Adipose tissue (tissue), 3 donors: ENCODE data around the gene SFMBT2. TPM values are rescaled to one million over a fixed set of nuclear protein-coding genes. Genes with fewer than 3 reads are reported as not detected.

Source experiments
- H3K27ac ChIP-seq: one replicate; pipeline ENCODE4 v1.5.1; 2013; ENCODE audit warnings: low read depth, low read length
- WGBS, 3 donors: extraction: QIAGEN DNeasy Blood & Tissue Kit; methylation state at CpG; one replicate each; pipeline ENCODE4 v1.1.7; 2013; 5-methylcytosine and 5-hydroxymethylcytosine counted together
- polyA plus RNA-seq, 3 donors: library from polyadenylated mRNA; stranded (reverse); fragments of 200-250 nt; gene quantifications; one replicate each; pipeline ENCODE4 v1.2.3, GENCODE V29; 2013
- donor health status: healthy with polysubstance abuse.
- donor health status: Bipolar disorder and iron deficiency.
- donor health status: healthy.

Gene SFMBT2
- polyA plus RNA-seq, 3 donors: 0.67 to 2.2 (median 1.4) TPM

DNA sequence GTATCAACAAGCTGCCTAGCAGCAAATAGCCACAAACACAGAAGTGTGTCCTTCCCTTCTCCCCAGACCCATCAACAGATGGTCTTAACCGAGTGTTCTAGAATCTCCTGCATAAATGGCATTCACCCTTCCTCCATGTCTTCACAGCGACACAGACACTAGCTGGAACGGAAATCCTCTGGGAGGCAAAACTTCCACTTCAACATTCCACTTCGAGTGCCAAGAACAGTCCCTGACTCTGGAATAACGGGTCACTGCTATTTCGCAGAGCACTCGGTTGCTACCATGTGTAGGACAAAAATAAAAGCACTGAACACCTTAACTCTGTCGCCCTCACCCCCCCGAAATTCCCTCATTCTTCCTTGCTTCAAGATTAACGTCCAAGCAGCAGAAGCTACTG, 65.1 kb downstream of the SFMBT2 start:
- no peak overlapping the region for H3K27ac ChIP-seq

DNA sequence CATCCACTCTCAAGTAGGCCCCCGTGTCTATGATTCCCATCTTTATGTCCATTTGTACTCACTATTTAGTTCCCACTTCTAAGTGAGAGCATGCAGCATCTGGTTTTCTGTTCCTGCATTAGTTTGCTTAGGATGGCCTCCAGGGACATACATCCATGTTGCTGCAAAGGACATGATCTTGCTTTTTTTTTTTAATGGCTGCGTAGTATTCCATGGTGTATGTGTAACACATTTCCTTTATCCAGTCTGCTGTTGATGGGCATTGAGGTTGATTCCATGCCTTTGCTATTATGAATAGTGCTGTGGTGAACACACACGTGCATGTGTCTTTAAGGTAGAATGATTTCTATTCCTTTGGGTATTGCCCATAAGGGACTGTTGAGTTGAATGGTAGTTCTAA, 67.8 kb downstream of the SFMBT2 start:
- H3K27ac ChIP-seq: no peak overlapping the region
- WGBS, 3 donors: 91 to 95% (median 93%) methylated on average over 3 of the region's 3 CpGs

More for the DNA sequence above, 65.1 kb downstream of the SFMBT2 start:
- 59 to 75% (median 68%) methylated on average over 10 of the region's 10 CpGs for WGBS, 3 donors

DNA sequence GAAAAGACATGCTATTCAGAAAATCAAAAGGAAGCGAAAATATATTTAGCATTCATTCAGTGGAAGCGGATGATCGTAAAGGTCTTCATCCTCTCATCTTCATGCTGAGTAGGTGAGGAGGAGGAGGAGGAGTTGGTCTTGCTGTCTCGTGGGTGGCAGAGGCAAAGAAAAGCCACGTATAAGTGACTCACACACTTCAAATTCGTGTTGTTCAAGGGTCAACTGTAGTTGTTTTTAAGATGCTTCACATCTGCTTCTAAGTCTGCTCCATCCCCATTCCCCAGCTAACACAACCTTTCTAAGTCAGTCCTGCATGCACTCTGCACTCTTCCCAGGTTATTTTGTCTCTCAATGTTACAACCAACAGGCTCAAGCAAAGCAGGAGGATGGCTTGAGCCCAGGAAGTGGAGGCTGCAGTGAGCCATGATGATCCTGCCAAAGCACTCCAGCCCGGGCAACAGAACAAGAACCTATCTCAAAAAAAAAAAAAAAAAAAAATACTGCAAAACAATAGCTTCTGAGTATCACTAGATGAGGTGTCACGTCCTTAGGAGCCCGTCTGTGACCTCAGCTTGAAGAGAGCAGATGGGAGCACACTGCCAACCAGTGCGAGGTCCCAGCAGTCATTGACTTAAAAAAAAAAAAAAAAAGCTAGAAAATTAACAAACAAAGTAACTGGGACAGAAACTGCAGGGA, 70.5 kb downstream of the SFMBT2 start:
- 71 to 74% (median 74%) methylated on average over 10 of the region's 10 CpGs for WGBS, 3 donors
- no peak overlapping the region for H3K27ac ChIP-seq

DNA sequence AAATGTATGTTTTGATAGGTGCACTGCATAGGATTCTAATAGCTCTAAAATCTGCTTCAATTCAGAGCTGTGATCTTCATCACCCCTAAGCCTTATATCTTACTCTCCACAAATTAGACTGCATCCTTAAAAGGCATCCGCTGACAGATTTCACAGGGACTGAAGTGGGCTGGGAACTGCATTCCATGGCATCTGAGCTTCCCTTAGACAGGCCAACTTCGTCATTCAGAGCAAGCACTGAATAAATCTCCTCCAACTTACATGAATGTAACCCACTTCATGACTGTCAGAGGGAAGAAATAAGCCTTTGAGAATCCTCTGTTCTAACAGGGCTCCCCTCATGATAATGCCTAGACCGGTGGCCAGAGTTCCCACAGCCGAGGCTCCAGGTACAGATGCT, 71.3 kb downstream of the SFMBT2 start:
- 87 to 90% (median 87%) methylated on average over 4 of the region's 4 CpGs for WGBS, 3 donors
- no peak overlapping the region for H3K27ac ChIP-seq

DNA sequence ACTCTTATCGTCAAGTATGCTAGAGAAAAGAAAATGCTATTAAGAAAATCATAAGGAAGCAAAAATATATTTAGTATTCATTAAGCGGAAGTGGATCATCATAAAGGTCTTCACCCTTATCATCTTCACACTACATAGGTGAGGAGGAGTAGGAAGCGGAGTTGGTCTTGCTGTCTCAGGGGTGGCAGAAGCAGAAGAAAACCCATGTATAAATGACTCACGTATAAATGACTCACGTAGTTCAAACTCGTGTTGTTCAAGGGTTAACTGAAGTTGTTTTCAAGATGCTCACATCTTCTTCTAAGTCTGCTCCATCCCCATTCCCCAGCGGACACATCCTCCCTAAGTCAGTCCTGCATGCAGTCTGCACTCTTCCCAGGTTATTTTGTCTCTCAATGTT, 72.4 kb downstream of the SFMBT2 start:
- H3K27ac ChIP-seq: no peak overlapping the region
- 92 to 97% (median 97%) methylated on average over 7 of the region's 7 CpGs for WGBS, 3 donors

DNA sequence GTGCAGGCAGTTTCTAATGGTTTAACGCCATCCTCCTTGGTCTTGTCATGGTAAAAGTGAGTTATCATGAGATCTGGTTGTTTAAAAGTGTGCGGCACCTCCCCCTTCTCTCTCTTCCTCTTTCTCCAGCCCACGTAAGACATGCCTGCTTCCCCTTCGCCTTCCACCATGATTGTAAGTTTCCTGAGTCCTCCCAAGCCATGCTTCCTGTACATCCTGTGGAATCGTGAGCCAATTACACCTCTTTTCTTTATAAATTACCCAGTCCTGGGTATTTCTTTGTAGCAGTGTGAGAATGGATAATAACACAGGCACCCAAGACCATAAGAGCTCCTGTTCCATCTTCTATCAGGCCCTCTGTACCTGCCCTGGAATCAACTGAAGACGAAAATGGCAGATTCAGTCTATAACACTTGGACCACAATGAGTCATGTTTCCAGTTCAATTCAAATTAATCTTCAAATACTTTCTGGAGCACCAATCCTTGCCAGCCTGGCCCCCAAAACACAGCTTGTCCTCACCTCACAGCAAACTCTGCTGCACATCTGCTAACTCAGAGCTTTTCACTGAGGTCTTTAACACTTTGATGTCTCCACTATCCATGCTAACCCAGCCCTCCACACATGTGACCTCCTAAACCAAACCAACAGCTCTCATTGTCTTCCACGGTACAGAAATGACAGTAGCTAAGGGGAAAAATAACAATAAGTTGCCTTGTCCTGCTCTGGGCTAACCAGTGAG, 73.2 kb downstream of the SFMBT2 start:
- no peak overlapping the region for H3K27ac ChIP-seq
- WGBS, 3 donors: 50 to 76% (median 52%) methylated on average over 7 of the region's 7 CpGs

DNA sequence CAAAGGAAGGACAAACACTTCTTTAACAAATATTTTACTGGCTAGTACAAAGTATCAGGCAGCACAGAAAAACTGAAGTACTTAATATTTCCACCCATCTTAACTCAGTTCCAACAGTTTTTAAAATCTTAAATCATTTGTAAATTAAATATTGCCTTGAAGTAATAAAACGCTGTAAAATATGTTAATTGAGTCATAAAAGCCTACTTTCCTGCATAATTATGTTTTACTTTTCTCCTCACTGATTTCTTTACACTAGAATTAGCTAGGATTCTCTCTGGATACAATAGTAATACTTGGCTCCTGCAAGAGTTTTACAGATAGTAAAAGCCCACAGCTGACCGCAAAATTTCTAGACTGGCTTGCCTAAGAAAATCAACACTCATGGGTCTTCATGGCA, 74.9 kb downstream of the SFMBT2 start:
- H3K27ac ChIP-seq: no peak overlapping the region
- WGBS, 3 donors: 81 to 92% (median 87%) methylated on average over 2 of the region's 2 CpGs

DNA sequence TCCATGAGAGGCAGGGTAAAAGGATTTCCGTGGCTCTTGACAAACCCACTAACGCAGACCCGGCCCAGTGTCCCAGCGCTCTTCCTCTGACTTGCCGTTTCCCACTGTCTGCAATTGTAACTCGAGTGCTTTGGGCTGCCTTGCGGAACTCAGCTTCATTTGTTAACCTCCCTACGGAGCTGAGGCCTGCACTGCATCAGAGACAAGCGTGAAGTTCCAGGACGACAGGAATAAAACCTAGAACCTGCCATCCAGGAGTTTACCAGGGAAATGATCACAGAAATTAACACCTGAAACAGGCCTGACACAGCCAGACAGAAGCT, 76.2 kb downstream of the SFMBT2 start:
- no peak overlapping the region for H3K27ac ChIP-seq
- 75 to 89% (median 85%) methylated on average over 10 of the region's 10 CpGs for WGBS, 3 donors

DNA sequence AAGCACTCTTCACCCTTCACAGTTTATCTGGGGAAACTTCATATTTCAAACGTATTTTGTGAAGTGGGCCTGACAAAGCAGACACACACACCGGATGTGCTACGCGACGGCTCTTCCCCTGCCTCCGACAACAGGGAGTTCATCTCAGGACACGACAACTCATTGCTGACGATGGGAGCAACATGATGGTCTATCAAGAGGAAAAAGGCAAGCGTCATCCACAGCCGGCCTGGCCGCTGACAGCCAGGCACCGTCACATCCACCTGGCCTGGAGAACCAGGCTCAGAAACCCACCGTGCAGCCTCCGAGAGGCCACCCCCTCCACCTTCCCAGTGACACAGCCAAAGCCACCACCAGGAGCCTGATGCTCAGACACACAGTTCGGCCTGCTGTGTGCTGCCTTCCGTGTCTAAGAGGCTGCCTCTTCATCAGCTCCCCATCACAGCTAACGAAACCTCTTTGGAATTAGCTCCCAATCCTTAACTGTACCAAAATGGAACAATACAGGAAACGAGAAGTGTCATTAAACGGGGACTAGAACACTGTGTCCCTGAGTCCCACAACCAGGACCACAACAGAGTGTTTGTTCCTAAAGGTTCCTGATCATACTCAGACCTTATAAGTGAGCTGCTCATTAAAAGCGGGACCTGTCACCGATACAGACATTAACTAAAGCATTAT, 76.7 kb downstream of the SFMBT2 start:
- no peak overlapping the region for H3K27ac ChIP-seq
- WGBS, 3 donors: 75 to 85% (median 84%) methylated on average over 21 of the region's 21 CpGs

DNA sequence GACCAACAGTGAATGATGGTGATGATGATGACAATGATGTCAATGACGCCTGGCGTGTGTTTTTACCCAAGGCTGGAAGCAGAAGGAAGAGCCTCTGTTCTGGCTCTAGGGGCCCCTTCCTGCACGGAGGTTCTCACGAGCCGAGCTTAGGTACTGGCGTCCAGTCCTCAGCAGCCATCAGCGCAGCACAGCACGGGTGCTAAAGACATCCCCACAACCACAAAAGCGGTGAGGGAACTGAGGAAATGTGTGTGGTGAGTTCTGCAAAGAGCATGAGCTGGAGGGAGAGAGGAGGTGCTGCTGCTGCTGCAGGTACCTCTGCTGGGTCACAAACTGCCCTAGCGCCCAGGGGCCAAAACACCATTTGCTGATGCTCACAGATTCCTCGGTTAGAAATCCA, 81.6 kb downstream of the SFMBT2 start:
- H3K27ac ChIP-seq: no peak overlapping the region
- 88 to 97% (median 95%) methylated on average over 11 of the region's 11 CpGs for WGBS, 3 donors

DNA sequence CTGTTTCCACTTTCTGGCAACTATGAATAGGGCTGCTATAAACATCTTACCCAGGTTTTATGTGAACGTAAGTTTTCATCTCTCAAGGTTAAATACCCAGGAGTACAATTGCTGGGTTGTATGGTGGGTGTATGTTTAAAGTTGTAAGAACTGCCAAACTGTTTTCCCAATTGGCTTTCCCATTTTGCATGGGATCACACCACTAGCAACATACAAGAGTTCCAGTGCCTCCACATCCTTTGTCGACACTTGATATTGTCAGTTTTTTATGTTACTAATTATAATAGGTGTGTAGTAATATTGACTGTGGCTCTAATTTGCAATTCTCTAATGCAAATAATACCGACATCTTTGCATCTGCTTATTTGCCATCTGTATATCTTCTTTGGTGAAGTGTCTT, 82.9 kb downstream of the SFMBT2 start:
- no peak overlapping the region for H3K27ac ChIP-seq
- 92 to 98% (median 98%) methylated on average over 3 of the region's 3 CpGs for WGBS, 3 donors

DNA sequence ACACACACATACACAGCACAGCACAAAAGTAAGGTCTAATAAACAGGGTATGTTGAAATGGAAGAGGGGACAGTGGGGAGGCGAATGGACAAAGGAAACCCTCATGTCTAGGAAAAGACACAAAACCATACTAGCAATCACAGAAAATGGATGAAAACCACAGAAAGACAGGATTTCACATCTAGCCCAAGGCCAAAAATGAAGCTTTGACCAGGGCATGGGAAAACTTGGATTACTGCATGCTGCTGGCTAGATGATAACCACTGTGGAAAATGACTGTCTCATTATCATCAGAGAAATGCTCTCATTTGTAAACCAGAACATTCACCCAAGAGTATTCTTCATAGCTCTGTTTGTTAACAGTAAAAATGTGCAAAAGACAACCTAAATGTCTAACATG, 88.2 kb downstream of the SFMBT2 start:
- WGBS, 3 donors: 40 to 97% (median 96%) methylated on average over 1 of the region's 1 CpG

DNA sequence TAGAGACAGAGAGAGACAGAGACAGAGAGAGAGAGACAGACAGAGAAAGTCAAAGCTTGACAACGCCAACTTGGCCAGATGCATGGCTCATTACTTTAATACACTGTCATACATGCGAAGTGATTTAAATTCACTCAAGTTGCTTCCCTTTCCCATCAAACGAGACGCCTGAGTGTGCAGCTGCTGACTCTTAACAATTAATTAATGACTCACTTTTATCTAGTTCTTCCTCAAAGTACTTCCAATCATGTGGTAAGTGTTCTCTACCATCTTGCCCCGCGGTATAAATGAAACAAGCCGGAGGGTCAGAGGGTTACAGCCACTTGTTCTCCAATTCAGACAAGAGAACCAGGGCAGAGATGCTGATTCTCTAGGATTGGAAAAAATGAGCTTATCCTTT, 90.8 kb downstream of the SFMBT2 start:
- H3K27ac ChIP-seq: no peak overlapping the region
- 72 to 84% (median 75%) methylated on average over 7 of the region's 7 CpGs for WGBS, 3 donors

More for the DNA sequence above, 88.2 kb downstream of the SFMBT2 start:
- H3K27ac ChIP-seq: no peak overlapping the region

DNA sequence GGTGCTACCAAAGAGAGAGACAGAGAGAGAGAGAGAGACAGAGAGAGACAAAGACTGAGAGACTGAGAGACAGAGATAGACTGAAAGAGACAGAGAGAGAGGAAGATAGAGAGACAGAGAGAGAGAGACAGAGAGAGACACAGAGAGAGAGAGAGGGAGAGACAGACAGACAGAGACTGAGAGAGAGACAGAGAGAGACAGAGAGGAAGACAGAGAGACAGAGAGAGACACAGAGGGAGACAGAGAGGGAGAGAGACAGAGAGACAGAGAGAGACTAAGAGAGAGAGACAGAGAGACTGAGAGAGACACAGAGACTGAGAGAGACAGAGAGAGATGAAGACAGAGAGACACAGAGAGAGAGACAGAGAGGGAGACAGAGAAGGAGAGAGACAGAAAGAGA, 91.2 kb downstream of the SFMBT2 start:
- no peak overlapping the region for H3K27ac ChIP-seq

DNA sequence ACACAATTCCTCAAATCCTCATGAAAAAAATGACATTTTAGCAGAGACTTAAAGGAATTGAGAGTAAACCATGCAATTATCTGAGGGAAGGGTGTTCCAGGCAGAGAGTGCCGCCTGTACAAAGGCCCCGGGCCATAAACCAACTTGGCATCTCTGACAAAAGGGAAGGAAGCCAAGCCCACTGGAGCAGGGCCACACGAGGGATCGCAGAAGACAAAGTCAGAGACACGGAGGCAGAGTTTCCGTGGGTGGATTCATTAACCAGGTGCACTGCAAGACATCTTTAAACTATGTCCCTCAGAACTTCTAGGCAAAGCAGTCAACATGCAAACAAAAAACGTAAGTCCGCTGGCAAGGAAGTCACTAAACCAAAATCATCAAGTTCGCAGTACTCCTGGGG, 92.0 kb downstream of the SFMBT2 start:
- WGBS, 3 donors: 23 to 61% (median 28%) methylated on average over 9 of the region's 9 CpGs
- H3K27ac ChIP-seq: no peak overlapping the region

DNA sequence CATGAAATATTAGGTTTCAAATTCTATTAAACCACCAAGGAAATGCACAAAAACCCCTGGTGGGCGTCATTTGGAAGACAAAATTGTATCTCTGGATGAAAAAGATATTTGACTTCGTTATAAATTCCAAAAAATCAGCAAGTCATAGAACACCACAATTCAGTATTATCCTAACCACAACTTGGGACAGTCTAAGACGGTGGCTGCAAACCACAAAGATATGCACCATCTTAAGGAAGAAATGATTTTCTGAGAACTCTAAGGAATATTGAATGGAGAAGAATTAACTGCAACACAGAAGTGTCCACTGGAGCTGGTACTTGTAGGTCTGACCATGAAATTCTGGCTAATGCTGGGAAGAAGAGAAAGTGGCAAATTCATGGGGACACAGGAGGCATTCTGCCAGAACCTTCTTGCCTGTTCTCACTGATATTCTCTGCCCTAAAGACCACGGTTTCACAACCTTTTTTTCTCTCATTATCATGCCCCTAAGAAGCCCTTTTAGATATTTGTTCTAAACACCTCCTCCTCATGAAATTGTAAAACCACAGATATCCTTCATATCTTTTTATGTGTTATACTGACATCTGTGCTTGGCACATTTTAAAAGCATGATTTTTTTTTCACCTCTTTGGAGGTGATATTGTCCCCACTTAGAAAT, 92.9 kb downstream of the SFMBT2 start:
- 52 to 74% (median 63%) methylated on average over 4 of the region's 4 CpGs for WGBS, 3 donors
- no peak overlapping the region for H3K27ac ChIP-seq

DNA sequence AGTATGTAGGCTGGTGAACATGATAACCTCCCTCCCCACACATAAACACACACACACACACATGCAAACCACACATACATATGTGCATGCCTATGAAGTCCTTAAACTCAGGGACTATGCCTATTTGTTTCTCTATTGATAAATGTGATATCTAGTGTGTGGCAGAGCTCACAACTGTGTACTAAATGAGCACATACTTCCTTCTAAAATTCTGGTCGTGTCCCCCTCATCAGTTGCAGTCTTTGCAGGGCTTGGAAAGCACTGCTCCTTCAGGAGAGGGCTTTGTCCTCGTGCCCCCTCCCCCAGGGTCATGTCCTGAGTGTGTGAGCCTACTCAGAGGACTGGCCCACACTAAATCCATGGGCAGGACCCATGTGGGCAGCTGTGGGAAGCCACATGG, 94.0 kb downstream of the SFMBT2 start:
- H3K27ac ChIP-seq: no peak overlapping the region
- WGBS, 3 donors: 78 to 89% (median 80%) methylated on average over 2 of the region's 2 CpGs

DNA sequence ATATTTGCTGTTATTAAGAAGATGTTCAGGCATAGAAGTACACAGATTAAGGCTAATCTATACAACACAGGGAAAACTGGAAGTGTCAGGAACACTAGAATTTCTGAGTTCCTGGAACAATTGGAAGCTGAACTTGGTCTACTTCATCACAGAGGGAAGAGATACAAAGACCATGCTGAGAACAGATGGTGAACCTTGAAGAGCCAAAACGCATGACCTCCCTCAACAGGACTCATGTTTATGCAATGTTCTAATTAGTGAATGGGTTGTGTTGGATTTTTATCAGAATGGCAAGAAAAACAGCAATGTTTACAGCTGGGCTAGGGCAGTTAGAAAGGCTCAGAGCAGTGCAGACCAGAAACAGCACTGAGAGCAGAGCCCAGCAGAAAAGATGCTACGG, 94.9 kb downstream of the SFMBT2 start:
- 65 to 77% (median 76%) methylated on average over 2 of the region's 2 CpGs for WGBS, 3 donors
- H3K27ac ChIP-seq: no peak overlapping the region

DNA sequence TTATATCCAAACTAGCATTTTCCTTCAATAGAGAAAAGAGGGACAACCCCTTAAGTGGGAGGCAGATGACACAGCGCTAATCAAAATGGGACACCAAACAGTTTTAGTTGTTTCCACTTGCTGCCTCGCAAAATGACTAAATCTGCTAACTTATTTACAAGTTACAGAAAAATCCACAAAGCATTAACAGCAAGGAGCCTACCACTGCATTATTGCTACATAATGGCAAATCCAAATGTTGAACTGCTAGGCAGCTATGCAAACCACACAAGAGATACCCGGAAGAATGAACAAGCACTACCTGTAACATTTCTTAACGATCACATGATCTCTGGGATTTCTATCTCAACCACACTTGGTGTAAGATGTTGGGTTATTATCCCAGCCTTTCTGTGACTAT, 96.7 kb downstream of the SFMBT2 start:
- WGBS, 3 donors: 83 to 87% (median 84%) methylated on average over 4 of the region's 4 CpGs

More for the DNA sequence above, 96.7 kb downstream of the SFMBT2 start:
- no peak overlapping the region for H3K27ac ChIP-seq
